ENCODE data around the gene CNKSR1.

Gene CNKSR1

DNA sequence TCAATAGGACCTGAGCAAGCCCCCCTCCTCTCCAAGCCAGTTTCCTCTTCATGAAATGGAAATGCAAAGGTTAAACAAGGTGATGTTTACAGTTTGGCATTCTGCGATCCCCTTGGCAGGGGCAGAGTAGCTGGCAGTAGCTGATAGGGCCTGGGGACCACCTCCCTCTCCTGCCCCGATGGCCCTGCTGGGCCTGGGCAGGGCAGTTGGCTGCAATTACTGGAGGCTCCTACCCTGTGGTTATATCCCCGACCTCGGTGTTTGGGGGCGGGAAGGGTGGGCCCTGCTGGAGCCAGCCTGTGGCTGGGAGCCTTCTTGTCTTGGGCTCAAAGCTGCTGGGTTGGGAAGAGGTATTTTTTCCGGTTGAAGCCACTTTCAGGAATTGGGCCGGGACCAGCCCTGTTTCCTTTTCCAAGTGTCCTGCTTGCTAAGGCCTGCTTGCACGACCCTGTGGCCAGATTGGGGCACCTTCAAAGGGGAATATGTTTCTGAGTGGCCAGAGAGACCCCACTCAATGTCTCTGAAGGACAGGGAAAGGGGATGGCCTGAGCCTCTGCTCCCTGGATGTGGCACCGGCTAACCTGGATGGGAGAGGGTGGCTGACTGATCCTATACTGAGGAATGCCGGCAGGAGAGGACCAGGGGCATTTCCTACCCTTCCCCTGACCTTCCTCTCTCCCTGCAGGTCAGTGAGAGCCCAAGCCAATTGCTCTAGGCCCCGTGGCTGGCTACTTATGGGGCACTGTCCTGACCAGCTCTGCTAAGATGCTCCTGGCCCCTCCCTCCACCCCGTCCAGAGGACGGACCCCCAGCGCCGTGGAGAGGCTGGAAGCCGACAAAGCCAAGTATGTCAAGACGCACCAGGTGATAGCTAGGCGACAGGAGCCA, 16.5 kb upstream of the CNKSR1 start:
- no peak for DNase-seq (ENCODE audit: low read depth)

DNA sequence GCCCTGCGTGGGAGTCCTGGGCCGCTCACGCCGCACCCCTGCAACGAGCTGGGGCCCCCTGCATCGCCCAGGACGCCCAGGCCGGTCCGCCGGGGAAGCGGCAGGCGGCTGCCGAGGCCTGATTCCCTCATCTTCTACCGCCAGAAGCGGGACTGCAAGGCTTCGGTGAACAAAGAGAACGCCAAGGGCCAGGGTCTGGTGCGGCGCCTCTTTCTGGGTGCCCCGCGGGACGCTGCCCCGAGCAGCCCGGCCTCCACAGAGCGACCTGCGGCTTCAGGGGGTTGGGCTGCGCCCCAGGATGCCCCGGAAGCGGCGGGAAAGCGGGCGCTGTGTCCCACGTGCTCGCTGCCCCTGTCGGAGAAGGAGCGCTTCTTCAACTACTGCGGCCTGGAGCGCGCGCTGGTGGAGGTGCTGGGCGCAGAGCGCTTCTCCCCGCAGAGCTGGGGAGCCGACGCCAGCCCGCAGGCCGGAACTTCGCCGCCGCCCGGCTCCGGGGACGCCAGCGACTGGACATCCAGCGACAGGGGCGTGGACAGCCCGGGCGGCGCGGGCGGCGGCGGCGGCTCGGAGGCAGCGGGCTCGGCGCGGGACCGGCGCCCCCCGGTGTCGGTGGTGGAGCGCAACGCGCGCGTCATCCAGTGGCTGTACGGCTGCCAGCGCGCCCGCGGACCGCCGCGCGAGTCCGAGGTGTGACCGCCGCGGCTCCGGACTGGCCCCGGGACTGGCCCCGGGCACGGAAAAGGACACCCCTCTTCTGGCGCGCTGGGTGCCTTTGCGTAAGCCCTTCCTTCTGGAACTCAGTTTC, 15.7 kb upstream of the CNKSR1 start:
- peak; percentile 18 for DNase-seq (ENCODE audit: low read depth)

DNA sequence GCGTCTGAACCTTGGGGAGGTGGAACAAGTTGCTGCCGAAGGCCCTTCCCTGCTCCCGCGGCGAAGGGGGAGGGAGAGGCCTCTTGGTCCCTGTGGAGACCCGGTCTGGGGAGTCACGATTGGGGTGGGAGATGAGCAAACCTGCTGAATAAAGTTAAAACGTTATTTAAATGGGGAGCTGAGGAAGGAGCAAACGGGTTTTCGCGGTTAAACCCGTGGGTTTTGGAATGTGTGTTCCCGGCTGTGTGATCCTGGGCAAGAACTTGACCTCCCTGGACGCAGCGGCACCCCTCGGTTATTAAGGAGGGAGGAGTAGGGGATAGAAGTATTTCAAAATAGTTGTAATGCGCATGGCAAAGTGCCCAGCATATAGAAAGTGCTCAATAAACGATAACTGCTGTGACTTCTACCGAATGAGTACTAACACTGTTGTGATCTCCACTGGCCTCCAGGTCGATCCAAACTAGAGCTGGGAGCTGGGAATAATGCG, 15.0 kb upstream of the CNKSR1 start:
- DNase-seq (ENCODE audit: low read depth), result no peak

DNA sequence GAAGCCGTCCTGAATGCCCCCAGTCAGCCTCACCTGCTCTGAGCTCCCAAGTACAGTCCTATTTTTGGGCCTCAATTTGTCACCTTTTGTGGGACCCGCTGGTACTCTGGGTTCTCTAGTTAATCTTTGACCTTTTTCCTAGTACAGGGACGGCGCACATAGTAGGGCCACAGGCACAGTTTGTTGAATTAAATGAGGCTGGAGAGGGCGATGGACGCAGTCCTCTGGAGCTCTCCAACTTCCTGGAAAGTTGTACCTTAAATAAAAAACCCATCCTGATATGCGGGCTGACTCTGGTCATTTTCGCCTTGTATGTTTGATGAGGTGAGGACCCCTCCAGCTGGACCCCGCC, 13.6 kb upstream of the CNKSR1 start:
- DNase-seq (ENCODE audit: low read depth), result no peak

DNA sequence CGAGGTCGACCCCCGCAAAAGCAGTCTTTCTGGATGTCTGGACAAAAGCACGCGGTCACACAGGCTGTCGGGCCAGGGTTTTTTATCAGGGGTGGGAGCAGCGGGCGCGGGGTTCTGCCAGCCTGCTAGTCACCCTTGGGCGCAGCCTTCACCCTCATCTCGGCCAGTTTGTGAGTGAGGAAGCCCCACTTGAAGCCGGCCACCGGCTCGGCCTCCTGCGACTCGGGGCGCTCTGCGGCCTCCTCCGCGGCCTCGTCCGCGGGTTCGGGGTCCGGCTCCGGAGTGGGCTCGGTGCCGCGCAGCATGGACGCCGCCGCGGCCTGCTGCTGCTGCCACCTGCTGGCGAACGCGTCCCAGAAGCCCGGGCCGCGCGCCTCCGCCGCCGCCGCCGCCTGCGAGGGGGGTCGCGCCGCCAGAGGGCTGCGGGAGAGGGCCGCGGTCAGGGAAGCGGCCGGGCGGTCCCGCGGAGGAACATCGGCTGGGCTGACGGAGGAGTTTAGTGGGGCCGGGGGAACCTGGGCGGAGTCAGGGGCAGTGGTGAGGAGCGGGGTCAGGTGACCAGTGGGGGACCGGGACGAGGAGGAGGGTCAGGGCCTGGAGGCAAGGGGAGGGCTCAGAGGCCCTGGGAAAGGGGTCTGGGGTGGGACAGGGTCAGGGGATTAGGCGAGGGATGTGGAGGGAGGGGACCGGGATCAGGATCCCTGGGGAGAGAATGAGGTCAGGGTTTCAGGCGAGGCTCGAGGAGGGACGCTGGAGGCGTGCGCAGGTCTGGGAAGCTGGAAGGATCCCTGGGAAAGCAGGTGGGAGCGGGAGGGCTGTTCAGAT, 13.0 kb upstream of the CNKSR1 start:
- DNase-seq (ENCODE audit: low read depth), result peak; percentile 33

DNA sequence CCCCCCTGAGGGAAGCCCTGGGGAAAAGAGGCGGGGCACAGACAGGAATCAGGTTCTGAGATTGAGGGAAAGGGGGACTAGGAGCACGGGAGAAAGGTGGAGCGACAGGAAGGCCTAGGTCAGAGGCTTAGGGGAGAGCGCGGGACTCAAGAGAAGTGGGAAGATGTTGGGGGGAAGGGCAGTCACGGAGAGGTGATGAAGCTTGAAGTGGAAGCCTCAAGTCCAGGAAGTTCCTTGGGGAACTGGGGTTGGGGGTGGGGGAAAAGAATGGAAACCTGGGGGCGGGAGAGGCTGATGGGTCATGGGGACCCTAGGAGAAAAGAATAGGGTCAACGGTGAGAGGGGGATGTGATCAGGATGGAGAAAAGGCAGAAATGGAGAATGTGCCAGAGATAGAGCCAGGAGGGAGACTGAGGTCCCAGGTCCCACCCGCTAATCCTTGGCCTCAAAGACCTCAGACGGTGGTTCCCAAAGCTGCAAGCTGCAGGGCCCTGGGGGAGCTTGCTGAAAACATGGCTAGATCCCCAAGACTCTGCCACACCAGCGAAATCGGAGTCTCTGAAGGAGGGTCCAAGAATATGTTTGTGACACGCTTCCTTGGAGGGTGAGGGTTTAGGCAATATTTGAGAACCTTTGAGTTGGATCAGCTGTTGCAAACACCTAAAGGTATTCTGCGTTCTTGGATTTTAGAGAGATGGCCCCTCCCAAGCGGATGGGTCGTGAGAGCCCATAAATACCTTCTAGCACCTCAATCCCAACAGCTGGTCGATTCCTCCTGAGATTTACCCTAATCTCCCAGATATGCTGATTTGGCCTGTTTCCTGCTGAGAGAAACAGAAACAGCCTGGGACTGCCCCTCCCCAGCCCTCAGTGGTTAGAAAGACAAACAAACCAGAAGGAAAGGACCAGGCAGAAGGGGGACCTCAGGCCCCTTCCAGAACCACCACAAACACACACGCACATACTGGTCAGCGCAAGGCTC, 12.1 kb upstream of the CNKSR1 start:
- no peak for DNase-seq (ENCODE audit: low read depth)

DNA sequence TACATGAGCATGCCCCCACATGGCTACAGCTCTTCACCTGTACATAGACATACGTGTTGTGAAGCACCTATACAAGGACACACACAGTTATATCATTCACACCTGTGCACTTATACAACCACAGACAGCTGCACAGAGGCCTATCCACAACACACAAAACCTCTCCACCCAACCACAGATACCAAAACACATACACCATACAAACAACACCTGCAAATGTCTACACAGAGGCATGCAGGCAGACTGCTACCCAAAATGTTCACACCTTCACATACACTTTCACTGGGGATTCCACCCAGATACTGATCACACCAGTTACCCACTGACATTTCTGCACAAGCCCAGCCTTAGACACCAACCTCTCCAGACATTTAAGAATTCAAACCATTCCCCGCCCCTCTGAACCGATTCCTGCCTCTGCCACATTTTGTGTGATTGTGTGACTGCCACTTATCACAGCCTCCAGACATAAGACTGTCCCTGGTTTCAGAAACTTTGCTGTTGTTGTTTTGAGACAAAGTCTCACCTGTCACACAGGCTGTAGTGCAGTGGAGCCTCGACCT, 10.5 kb upstream of the CNKSR1 start:
- no peak for DNase-seq (ENCODE audit: low read depth)

DNA sequence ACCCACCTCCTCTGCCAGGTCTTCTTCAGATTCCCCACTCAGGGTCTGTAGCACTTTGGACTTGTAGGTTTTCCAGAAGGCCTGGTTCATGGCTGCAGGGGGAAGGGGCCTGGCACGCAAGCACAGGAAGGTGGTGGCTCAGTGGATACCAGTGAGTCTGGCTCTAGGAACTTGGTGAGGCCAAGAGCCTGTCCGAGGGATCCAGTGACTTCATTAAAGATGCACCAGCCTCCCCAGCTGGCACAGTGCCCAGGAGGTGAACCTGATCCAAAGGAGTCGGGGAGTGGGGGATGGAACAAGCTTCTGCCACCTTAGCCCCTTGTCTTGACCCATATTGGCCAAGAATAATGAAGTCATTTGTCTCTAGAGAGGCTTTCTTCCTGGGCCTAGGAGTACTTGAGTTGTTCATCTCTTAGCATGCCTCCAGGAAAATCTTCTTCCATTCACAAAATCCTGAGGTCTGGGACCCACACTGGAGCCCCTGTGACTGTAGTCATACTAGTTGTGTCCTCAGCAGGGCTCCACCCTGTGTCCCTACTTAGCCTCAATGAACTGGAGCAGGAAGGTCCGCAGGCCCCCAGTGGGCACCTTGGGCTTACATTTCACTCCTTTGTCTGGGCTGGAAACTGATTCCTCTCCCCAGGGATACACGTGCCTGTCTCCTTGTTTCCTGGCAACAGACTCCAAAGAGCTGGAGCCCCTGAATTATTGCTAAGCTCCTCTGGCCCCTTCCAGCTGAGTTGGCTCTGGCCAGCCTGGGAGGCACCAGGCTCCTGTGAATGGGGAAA, 8.7 kb upstream of the CNKSR1 start, which contains the start of gene C1orf232:
C1orf232 (minus strand) TSS at position 554 of the 788 bp plus-strand sequence; CDS start at position 90, 464 bp downstream.
- DNase-seq (ENCODE audit: low read depth), result no peak

DNA sequence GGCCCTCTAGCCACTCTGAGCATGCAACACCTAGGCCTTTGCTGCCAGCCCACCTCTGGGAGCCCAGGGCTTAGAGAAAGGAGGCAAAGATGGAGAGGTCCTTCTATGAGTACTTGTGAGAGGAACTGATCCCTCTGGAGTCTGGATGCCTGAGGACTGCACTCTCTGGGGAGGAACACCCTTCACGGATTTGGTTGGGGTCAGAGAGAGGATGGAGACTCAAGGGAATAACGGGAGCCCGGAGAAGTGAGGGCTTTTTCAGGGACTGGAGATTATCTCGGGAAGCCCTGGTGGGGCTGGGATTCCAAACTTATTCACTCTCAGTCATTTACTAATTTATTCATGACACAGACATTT, 8.1 kb upstream of the CNKSR1 start:
- no peak for DNase-seq (ENCODE audit: low read depth)

DNA sequence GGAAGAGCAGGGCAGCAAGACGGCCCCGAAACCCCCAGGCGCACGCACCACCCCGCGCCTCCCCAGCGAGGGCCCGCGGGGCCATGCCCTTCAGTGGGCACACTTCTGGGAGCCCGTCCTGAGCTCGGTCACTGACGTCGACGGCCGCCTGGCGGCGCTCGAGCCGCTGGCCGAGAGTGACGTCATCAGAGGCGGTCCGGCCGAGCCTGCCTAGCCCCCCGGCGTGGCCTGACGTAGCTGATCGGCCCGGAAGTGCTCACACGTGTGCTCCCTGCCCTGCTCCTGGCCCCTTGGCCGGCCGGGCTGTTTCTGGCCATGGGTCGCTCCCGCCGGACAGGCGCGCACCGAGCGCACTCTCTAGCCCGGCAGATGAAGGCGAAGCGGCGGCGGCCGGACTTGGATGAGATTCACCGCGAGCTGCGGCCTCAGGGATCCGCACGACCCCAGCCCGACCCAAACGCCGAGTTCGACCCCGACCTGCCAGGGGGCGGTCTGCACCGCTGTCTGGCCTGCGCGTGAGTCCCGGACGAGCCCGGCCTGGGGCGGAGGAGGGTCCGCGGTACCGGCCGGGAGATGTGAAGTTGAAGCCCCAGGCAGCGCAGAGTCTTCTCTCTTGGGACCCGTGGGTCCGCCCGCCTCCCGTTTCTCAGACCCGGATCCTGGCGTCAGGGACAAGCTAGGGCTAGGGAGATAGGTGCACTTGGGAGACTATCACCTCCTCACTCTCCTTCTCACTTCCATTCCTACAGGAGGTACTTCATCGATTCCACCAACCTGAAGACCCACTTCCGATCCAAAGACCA, 7.4 kb upstream of the CNKSR1 start, which contains the start of gene ZNF593:
ZNF593 (plus strand) TSS at position 240 of the 803 bp plus-strand sequence; CDS start at position 316, 76 bp downstream.
- peak; percentile 83 for DNase-seq (ENCODE audit: low read depth)

DNA sequence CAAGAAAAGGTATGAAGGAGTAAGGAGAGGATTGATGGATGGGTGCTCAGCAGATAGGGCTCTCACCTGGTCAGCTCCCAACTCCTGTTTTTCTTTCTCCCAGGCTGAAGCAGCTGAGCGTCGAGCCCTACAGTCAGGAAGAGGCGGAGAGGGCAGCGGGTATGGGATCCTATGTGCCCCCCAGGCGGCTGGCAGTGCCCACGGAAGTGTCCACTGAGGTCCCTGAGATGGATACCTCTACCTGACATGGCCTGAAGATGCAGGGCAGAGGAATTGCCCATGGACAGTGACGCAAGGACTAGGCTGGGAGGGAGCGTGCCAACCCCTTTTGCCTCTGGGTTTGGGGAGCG, 6.8 kb upstream of the CNKSR1 start:
- DNase-seq (ENCODE audit: low read depth), result no peak

DNA sequence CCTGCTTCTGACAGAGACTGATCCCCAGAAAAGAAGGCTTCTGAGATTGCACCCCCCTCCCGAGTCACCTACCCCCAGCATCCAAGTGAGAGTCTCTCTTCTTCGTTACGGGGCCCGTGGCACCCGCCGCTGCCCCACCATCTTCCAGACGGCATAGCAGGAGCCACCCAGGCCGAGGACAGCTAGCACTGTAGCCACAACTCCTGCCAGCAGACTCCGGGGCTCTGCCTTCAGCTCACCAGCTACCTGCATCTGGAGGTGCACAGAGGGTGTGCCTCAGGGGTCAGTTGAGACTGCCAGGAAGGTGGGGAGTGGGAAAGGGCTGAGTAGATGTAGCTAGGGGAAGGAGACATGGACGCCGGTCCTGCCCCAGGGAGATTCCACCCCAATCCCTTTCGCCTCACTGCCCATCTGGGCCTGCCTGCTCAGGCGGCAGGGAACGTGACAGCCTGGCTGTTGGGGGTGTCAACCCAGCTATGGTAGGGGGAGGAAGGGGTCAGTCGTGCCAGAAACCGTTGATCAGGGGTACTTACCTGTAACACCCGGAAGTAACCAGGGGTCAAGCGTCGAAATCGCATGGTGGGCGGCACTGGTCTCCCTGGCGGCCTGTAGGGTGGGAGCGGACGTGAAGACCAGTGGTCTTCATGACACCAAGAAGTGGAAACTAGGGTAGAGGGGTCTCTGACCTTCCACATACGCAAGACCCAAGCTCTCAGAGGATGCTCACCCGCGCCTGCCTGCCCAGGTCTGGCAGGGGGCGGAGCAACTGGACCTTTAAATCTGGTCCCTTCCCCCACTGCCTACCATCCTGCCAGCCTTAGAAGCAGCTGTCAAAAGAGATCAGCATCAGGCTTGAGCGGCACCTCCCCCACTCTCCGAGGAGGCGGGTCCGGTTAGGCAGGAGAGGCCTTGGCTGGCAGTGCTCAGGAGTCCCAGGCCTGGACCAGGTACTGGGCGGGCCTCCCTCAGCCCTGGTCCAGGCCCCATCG, 5.9 kb upstream of the CNKSR1 start, which contains the start of gene ZNF593OS:
ZNF593OS (minus strand) TSS at position 749 of the 989 bp plus-strand sequence; CDS start at position 578, 171 bp downstream.
- DNase-seq (ENCODE audit: low read depth), result no peak

DNA sequence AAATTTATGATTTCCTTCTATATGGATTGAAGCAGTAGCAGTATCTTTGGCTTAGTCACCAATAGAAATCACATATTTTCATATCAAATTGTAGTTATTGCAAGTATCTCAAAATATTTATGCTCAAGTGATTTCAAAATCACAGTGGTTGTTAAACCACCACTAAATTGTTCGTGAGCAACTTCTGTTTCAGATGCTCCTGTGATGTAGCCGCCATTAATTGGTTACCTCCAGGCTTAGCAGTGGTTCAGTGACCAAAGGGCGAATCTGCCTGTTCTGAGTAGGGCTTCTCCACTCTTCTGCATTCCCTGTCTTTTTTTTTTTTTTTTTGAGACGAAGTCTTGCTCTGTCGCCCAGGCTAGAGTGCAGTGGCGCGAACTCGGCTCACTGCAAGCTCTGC, 1.9 kb upstream of the CNKSR1 start:
- DNase-seq (ENCODE audit: low read depth), result no peak

DNA sequence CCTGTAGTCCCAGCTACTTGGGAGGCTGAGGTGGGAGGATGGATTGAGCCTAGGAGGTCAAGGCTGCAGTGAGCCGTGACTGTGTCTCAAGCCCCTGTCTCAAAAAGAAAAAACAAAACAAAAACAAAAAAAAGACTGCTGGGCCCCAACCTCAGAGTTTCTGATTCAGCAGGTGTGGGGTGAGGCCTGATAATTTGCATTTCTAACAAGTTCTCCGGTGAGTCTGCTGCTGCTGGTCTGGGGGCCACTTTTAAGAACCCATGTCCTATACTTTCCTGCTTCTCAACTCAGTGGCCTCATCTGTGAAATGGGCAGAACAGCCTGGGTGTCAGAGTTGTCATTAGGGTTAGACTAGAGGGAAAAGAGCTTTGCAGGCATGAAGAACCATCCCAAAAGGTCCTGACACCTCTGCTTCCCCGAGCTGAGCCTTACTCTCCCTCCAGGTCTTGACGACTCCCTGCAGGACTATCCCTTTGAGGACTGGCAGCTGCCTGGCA, 2.8 kb downstream of the CNKSR1 start:
- DNase-seq (ENCODE audit: low read depth), result no peak

DNA sequence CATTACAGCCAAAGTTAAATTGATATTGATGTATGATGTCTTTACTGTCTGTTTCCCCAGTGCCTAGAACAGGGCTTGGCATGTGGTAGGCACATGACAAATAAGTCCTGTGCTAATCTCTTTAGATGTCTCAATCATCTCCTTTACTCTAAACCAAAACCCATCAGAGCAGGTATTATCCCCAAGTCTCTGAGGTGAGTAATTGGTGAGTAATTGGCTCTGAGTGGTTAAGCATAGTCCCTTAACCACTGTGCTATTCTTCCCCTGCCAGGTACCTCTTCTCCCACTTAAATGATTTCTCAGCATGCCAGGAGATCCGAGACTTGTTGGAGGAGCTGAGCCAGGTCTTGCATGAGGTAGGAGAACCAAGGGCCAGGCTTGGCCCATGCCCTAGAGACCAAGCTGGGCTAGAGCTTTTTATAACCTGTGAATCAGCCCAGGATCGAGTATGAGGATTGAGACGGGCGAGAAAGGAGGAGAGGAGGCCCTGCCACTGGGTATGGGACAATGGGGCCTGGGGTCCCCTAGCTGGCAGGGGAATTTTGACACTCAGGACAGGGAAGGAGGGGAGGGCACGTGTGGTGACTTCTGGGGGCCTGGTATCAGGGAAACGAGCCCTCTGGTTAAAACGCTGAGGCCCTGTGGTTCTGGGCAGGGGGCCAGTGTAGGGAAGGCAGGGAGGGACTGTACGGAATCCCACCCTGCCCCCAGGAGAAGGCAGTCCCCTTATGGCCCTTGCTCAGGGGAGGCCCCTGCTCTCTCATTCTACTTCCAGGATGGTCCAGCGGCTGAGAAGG, 4.5 kb downstream of the CNKSR1 start:
- DNase-seq (ENCODE audit: low read depth), result no peak

DNA sequence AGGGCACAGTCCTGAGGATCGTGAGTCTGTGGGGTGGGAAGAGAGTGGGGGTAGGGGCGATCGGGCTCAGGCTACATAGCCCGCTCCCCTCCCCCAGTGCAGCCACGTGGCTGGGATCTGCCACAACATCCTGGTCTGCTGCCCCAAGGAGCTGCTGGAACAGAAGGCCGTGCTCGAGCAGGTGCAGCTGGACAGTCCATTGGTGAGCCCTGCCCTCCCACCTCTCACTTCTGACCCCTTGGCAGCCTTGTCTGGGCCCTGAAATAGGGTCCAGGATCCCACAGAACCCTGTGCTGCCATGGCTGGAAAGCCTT, 5.0 kb downstream of the CNKSR1 start:
- no peak for DNase-seq (ENCODE audit: low read depth)

DNA sequence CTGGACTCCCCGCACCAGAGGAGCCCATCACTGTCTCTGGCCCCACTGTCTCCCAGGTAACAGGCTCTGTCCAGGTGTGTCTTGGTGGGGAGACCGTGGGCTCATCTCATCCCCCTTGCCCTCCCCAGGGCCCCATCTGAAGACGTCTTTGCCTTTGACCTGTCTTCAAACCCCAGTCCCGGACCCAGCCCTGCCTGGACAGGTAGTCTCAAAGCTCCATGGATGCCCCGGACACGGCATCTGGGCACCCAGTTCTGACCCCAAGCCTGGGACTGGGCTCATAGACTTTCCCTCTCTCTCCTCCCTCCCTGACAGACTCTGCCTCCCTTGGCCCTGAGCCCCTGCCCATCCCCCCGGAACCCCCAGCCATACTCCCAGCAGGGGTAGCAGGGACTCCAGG, 6.8 kb downstream of the CNKSR1 start:
- DNase-seq (ENCODE audit: low read depth), result no peak
